Activated CD8-positive, alpha-beta memory T cell treated with anti-CD3 and anti-CD28 coated beads, Interleukin-2, amount 50 U/mL, for 24 hours (primary cell): Measurements from ENCODE around the gene GTF2A1L.
"Not testable (repeated sequence)": the region's sequence is repeated elsewhere in the genome, so short reads cannot be mapped to it uniquely, and the experiment has no call there.

Source experiments
- DNase-seq: peaks from one replicate; pipeline ENCODE4 v3.0.0-alpha.2; 2020; ENCODE audit errors: extremely low read depth

GTF2A1L gene

DNA sequence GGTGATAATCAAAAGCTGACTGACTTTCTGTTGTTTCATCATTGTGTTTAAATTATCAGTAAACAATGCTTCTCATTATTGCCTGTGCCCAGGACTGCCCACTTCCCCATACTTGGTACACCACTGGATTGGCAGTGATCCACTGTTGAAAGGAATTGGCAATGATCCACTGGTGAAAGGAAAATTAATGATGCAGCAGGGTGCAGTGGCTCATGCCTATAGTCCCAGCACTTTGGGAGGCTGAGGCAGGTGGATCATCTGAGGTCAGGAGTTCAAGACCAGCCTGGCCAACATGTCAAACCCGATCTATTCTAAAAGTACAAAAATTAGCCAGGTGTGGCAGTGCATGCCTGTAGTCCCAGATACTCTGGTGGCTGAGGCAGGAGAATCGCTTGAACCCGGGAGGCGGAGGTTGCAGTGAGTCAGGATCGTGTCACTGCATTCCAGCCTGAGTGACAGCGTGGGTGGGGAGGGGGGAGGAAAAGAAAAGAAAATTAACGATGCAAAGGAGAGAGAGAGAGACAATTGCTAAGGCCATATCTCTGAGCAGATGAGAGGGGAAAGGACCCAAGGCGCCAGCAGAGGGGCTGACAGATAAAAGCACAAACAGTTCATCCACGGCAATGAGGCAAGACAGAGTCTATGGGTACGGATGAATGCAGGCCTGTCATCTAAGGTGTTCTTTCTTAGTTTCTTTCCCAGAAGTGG lies 10.2 kb upstream of the GTF2A1L start:
- DNase-seq = no peak

DNA sequence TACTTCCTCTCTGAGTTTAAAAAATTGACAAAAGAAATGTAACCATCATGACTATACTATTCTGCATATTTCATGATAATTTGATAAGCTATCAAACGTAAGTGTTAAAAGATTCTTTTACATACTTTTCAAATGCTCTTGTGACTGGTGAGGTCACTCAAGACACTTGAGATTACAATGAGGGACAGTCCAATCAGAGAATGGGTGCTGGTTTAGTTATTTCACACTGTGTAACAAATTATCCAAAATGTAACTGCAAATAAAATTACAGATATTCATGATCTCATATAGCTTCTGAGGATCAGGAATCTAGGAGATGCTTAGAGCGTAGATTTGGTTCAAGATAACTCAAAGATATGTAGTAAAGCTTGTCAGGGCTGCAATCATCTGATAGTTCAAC lies 4.4 kb upstream of the GTF2A1L start:
- DNase-seq = no peak

DNA sequence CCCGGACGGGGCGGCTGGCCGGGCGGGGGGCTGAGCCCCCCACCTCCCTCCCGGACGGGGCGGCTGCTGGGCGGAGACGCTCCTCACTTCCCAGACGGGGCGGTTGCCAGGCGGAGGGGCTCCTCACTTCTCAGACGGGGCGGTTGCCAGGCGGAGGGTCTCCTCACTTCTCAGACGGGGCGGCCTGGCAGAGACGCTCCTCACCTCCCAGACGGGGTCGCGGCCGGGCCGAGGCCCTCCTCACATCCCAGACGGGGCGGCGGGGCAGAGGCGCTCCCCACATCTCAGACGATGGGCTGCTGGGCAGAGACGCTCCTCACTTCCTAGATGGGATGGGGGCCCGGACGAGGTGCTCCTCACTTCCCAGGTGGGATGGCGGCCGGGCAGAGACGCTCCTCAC lies 3.1 kb upstream of the GTF2A1L start:
- DNase-seq = not testable (repeated sequence)

DNA sequence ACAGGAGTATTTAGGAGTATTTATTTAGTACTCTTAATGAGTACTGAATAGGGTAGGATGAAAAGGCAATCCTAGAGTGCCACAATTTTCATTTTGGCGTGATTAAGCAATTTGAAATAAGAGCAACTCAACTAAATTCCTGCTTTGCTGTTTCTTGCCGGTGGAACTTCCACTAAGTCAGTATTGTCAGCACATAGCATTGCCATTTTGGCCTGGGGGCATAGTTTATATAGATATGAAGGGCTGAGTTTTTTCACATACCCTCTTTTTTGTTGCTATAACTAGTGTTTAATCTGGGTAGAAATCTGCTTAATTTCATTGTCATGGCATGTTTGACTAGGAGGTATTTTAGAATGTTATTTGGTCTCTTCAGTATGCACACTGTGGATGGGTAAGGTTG lies 1.9 kb downstream of the GTF2A1L start:
- DNase-seq = no peak

DNA sequence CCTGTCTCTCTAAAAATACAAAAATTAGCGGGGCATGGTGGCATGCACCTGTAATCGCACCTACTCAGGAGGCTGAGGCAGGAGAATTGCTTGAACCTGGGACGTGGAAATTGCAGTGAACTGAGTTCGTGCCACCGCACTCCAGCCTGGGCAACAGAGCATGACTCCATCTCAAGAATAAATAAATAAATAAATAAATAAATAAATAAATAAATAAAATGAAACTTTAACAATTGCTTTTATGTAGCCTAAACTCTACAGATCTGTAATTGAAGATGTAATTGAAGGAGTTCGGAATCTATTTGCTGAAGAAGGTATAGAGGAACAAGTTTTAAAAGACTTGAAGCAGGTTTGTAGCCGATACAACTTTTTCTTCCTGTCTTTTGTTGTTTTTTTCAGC lies 2.9 kb downstream of the GTF2A1L start:
- no peak for DNase-seq

DNA sequence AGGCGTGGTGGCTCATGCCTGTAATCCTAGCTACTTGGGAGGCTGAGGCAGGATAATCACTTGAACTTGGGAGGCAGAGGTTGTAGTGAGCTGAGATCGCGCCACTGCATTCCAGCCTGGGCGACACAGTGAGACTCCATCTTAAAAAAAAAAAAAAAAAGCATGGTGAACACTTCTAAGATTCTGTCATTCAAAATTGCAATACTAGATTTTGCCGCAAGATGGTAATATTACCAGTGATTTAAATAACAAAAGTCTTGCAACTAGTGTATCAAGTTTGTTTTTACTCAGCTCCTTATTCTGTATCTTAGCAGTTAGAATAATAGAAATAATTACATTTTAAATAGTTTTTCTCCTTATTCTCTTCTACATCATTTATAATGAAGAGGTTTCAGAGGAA lies 5.0 kb downstream of the GTF2A1L start:
- not testable (repeated sequence) for DNase-seq

DNA sequence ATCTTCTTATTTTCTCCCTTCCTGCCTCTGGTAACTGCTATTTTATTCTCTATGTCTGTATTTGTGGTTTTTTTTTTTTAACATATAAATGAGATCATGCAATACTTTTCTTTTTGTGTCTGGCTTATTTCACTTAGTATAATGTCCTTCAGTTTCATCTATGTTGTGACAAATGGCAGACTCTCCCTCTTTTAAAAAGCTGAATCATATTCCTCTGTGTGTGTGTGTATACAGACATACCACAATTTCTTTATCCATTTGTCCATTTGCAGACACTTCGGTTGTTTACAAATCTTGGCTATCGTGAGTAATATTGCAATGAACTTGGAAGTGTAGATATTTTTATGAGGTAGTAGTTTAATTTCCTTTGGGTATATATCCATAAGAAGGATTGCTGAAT lies 7.0 kb downstream of the GTF2A1L start:
- DNase-seq = no peak

DNA sequence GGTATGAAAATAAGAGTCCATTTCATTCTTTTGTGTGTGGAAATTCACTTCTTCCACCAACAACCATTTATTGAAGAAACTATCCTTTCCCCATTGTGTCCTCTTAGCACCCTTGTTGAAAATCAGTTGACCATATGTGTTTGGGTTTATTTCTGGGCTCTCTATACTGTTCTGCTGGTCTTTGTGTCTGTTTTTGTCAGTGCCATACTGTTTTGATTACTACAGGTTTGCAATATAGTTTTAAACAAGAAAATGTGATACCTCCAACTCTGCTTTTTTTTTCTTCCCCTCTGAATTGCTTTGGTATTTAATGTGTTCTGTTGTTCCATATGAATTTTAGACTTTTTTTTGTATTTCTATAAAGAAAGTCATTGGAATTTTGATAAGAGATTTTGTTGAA lies 8.4 kb downstream of the GTF2A1L start:
- DNase-seq = no peak

DNA sequence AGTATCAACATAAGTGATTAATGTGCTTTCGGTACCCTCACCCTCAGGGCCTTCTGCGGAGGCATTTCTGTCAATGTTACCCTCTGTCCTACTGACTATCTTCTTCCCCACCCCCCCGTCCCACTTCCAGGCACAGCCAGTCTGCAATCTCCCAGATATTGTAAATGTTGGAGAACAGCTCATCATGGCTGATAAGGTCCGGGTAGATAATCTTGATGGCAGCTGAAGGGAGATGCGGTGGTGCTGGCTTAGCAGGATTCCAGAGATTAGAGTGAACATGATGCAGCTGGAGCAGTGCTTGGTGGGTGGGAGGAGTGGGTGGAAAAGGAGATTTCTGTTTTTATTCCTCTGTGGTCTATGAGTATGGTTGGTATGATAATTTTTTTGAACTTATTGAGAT lies 15.5 kb downstream of the GTF2A1L start:
- DNase-seq = no peak

DNA sequence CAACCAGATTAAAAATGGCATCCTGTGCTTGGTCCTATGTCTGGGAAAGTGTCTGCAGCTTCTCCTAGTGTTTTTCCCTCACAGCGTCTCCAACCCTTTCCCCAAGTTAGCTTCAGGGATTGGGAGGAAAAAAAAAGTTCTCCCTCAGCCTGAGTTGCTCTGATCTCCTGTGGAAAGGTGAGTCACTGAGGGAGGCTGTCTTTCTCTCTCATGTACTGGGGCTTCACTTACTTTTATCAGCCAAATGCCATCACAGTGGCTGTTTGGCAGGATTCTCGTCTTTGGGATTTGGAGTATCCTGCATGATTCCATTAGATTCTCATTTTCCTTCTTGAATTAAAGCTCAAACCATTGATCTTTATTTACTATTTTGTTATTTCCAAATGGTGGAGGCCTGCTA lies 18.1 kb downstream of the GTF2A1L start:
- DNase-seq = no peak

DNA sequence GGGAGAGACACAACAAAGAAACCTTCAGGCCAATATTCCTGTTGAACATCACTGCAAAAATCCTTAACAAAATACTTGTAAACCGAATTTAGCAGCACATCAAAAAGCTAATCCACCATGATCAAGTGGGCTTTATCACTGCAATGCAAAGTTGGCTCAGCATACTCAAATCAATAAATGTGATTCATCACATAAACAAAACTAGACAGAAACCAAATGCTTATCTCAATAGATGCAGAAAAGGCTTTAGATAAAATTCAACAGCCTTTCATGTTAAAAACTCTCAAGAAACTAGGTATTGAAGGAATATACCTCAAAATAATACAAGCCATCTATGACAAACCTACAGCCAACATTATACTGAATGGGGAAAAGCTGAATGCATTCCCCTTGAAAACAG lies 20.6 kb downstream of the GTF2A1L start:
- no peak for DNase-seq

DNA sequence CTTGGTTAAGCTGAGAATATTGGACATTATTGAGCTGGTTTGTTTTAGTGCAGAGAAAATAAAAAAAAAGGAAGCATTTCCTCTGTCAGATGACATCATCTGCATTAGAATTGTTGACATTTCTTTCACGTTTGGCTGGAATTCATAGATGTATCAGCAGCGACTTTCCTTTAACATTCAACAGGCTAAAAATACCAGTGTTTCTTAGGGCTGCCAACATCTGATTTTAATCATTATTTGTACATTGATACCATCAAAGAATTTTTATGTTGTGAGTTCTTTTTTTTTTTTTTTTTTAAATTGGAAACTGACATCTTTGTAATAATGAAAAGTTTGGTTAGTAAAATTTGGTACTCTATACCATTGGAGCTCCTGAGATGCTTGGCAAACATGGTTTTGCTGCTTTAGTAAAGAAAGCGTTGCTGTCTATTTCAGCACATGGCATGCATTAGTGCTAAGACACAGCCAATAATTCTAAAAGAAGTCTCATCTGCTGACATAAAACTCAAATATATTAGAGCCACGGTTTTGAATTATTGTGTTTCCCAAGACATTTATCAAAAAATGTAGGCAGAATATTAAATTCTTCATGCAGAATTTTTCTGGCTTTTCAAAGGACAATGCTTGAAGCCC lies 33.6 kb downstream of the GTF2A1L start:
- DNase-seq = no peak

DNA sequence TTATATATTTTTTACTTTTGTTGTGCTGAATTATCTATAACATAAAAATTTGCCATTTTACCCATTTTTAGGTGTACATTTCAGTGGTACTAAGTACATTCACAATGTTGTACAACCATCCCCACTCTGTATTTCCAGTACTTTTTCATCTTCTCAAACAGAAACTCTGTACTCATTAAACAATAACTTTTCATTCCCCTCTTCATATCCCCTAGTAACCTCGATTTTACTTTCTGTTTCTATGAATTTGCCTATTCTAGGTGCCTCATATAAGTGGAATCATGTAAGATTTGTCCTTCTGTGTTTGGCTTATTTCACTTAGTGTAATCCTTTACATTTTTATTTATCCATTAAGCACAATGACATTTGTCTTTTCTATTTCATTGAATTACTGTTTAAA lies 51.3 kb downstream of the GTF2A1L start:
- no peak for DNase-seq

DNA sequence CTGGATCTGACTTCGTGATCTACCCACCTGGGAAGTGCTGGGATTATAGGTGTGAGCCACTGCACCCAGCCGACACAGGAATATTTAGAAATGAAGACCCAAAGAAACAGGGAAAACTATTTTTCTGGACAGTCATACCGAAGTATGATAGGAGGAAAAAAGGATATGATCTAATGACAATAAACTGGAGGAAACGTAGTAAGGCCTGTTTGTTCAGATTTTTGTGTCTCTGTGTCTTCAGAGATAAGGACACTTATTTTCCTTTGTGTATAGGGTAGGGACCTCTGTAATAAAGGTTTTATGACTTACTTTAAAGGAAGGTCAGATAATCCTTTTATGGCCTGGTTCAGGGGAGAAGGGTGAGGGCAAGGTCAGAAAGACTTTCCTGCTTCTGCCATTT lies 55.9 kb downstream of the GTF2A1L start:
- no peak for DNase-seq

DNA sequence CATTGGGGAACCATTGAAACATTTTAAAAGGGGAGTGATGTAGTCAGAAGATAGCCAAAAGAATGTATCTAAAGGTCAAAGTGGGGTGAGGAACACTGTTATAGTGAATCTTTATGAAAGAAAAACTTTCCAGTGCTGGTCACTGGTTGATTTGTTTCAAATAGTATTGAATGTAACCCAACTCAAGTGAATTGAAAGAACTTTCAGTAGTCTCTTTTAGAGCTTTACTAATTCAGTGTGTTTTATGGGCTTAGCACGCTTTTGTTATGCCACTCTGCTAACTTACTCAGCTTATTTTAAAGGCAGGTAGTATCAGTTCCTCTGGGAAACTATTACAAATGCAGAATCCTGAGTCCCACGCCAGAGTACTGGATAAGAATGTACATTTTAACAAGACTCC lies 57.3 kb downstream of the GTF2A1L start:
- no peak for DNase-seq

DNA sequence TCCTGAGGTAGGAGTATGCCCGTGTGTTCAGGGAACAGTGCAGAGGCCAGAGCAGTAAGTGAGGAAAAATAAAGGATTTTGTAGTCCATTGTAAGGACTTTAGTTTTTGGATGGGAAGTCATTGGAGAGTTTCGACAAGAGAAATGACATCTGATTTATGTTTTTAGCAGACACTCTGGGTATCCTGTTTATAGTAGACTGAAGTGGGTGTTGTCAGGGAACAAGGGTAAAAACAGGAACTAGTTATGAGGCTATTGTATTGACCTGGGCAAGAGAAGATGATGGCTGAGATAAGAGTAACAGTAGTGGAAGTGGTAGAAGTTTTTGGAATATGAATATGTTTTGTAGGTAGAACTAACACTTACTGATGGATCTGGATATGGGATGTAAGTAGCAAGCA lies 59.8 kb downstream of the GTF2A1L start:
- no peak for DNase-seq

DNA sequence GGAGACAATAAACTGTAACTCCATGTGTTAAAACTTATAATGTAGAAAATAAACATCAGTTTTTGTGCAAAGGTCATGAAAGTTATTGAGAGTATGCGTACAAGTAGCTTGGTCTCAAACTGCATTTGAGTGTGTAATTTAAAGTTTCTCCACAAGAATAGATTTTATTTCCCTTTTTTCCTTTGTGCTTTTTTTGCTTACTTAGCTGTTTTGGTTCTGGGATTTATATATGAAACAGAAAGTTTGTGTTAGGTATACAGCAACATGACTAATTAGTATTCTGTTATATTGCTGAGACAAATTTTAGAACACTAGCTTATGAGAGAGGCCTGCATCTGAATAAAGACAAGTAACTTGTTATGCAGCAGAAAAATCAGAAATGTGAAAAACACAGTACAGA lies 67.5 kb downstream of the GTF2A1L start:
- DNase-seq = no peak

DNA sequence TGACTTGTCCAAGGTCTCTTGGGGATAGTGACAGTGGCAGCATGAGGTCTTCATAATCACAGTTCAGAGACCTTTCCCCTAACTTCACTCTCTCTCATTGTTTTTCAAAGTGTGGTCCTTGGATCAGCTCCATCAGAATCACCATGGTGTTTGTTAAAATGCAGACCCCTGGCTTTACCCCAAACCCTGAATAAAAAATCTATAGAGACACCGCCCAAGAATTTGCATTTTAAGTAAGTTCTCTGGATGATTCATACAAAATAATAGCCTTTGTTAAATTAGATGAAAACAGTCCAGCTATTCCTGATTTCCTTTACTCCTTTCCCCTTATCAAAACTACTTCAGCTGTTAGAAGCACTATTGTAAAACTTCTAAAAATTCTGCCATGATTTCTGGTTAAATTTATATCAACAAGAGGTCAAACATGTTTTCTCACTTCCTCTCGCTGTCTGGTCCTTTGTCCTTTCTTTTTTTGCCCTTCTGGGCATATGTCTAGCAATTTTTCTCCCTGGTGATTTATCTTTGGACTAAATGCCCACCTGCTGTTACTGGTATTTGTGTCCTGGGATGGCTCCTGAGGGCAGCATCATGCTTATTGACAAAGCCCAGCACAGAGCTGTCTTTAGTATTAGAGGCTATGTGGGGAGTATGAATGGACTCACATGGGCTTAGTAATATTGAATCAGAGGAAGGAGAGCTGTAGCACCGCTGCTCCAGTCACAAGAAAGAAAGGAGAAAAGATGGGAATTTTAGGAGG lies 74.5 kb downstream of the GTF2A1L start:
- DNase-seq = no peak

DNA sequence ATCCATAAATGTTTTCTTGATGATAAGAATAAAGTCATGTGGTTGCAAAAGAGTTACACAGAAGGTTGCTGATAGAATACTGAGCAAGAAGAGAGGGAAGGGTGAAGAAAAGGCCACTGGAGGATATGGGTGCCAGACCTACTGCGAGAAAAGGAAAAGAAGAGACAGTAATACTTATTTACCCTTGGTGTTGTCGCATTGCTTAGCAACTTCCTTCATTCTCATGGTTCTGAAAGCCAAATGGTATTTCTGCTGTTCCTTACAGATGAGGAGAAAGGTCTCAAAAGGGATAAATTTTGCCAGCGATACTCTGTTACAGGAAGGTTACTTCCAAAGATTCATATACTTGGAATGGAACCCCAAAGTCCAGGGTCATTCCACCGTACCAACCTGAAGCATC lies 75.4 kb downstream of the GTF2A1L start:
- DNase-seq = no peak

DNA sequence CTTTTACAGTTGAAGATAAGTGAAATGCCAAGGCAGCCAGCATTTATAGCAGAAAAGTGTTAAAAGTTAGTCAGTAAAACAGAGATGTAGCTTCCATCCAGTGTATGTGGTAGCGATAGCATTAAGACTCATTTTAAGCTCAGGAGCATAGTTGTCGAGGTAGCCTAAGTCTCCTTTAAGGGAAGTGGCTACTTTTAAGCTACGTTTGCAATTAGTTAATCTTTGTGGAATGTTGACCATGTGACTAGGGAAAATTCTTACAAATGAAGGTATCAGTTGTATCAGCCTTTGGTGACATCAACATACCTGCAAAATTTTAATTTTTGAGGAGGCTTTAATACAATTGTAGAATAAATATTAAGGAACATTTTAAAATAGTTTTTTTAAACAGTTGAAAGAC lies 76.0 kb downstream of the GTF2A1L start:
- DNase-seq = no peak

DNA sequence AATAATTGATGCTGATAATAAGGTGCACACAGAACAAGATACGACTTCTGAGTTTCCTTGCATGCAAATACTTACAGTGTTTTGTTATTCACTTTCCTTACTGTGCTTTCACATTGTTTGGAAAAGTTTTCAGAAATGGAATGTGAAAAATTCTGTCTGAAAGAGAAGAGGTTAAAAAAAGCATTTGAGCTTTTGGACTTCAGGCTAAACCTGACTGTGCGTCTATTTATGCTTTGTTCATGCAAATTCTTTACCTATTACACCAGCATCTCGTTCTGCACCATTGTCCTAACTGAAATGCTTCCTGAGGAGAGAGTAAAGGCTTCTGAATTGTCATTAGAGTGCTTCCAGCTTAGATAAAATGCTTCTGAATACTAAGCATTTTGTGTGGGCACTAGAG lies 76.5 kb downstream of the GTF2A1L start:
- no peak for DNase-seq

DNA sequence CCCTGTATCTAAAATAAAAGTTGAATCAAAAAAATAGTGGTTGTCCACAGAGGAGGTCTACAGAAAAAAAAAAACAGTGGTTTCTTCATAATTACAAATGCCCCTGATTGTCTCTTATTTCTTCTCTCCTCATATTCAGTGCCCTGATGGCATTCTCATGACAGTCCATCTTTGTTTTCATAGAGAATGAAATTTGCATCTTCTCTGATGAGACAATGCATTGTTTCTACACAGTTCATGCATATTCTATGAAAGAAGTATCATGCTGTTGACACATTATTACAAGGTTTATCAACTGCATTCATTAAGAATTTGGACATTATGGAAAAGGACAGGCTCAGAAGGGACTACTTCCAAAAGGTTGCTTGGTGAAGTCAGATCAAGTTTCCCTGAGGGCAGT lies 78.3 kb downstream of the GTF2A1L start:
- DNase-seq = no peak

DNA sequence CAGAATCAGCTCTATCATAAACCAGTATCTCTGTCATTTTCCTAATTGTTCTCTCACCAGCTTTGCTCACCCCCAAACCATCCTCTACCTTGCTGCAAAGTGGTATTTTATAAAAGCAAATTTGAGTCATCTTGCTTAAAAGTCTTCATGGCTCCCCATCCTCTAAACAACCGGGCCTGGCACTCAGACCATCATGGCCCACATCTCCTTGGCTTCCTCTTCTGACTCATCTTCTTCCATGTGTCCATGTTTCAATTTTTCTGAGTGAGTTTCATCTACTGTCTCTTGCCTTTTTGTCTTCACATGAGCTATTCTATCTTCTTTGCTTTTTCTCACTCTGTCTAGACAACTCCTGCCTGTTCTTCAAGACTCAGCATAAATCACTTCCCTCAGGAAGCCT lies 79.2 kb downstream of the GTF2A1L start:
- DNase-seq = no peak
